GM18907 (cell line): Measurements from ENCODE around the gene GPR119.
"Not testable (repeated sequence)": the region's sequence is repeated elsewhere in the genome, so short reads cannot be mapped to it uniquely, and the experiment has no call there.

Experiments
- ATAC-seq: cut with Tn5 transposase; IDR thresholded peaks from one replicate; pipeline ENCODE4 v1.9.1; 2021; ENCODE audit warnings: mild to moderate bottlenecking, moderate library complexity; ENCODE audit not compliant: unreplicated experiment

Gene GPR119

GRCh38 chrX:130339408-130340222 lies 45.9 kb downstream of the GPR119 start, which contains the start of gene SLC25A14:
Gene SLC25A14, plus strand, starts transcription at chrX:130339919. Its CDS starts 360 bp downstream, at chrX:130340279.
- peak; percentile 94 for ATAC-seq

- not testable (repeated sequence) for ATAC-seq
Observed at GRCh38 chrX:130338869-130339268, 46.6 kb downstream of the GPR119 start.

- no peak for ATAC-seq
Observed at GRCh38 chrX:130336531-130336930, 48.9 kb downstream of the GPR119 start.
